Activated CD8-positive, alpha-beta memory T cell treated with anti-CD3 and anti-CD28 coated beads, Interleukin-2, amount 50 U/mL, for 1 hour (primary cell): ENCODE results near the gene TOMT.

Experiments
- DNase-seq: peaks from one replicate; pipeline ENCODE4 v3.0.0-alpha.2; 2020; ENCODE audit errors: extremely low read depth

The TOMT gene

DNA sequence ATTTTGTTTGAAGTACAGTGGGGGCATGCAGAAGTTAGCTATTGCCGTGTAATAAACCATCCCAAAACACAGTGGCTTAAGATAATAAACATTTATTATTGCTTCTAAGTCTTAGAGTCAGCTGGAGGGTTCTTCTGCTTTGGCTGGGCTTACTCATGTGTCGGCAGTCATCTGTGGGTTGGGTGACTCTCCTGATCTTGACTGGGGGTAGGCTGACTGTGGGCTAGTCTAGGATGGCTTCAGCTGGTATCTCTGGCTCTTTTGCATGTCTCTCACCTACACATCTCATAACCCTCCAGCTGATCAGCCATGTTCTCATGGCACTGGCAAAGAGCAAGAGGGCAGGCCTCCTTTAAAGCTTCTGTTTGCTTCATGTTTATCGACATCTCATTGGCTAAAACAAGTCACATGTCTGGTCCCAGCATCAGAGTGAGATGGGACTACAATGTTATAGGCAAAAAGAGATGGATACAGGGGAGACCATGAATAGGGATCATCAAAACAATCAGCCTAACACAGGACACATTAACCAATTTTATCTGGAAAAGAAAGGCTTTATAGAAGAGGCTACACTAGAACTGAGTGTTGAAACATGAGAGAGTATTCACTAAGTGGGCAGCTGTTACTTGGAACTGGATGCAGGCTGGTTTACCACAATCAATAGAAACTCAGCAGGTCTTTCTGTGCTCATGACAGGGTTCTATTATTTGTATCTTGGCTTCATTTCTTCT is 19.9 kb upstream of the TOMT start:
- DNase-seq: no peak

DNA sequence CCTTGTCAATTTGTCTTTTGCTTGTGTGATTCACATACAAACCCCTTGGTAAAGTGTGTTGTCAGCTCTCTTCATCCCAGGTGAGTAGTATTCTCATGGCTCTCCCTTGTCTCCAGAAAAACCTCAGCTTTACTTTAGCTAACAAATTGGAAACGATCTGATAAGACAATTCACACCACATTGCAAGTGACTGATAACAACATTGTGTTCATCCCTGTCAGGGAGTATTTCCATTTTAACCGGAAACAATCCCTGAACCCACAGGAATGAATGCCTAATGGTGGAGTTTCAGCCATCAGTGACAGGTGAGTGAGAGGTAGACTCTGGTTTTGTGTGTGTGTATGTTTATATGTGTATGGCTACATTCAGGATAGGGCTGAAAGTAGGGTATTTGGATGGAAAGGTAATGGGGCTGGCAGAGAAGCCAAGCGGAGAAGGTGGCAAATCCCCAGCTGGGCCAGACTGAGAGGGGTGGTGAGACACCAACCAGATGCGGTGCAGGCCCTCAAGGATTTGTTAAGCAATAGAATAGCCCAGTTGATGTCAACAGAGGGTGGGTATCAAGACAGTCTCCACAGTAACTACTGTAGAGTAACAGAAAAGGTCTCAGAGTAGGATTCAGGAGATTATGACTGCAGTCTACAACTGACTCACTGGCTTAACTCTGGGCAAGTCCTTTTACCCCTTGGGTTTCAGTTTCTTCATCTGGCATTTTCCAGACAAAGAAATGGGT is 17.5 kb upstream of the TOMT start:
- no peak for DNase-seq

DNA sequence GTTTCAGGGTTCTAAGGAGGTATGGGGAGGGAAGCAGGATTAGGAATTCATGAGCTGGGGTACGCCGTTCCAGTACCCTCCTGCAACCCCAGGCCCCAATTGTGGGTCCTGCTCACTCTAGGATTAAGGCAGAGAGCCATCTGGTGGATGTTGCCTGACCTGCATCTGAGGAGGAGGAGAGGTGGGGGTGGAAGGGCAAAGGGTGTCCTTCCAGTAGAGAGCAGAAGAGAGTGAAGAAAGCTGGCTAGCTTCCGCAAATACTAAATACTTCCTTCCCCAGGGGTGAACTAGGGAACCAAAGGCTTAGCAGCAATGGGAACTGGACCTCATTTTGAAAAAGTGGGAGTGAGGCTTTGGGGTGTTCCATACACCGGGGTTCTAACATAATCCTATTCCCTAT is 14.4 kb upstream of the TOMT start:
- DNase-seq: peak; percentile 48

DNA sequence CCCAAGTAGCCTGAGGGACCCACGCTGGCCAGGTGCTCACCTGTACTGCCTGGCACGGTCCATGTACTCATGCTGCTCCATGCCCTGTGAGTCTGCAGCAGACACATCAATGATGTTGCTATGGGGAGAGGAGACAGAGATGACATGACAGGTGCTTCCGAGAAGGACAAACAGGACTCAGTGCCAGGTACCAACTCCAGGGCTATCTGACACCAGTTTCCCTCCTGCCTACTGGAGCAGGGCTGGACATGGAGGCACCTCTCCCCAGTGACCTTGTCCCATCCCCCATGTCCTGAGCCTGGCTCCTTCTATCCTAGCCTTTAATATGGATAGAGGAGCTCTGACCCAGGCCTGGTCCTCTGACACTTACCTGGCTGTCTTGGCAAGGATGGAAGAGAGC is 7.0 kb upstream of the TOMT start:
- no peak for DNase-seq

DNA sequence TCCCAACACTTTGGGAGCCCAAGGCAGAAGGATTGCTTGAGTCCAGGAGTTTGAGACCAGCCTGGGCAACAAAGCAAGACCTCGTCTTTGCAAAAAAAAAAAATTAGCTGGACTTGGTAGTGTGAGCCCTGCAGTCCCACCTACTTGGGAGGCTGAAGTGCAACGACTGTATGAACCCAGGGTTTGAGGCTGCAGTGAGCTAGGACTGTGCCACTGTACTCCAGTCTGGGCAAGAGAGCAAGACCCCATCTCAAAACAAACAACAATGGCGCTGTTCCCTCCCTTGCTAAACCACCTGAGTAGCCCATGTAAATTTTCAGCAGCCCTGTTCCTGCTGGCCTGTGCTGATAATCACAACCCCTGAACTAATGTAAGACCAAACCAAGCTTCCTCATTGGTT is 5.7 kb upstream of the TOMT start:
- no peak for DNase-seq

DNA sequence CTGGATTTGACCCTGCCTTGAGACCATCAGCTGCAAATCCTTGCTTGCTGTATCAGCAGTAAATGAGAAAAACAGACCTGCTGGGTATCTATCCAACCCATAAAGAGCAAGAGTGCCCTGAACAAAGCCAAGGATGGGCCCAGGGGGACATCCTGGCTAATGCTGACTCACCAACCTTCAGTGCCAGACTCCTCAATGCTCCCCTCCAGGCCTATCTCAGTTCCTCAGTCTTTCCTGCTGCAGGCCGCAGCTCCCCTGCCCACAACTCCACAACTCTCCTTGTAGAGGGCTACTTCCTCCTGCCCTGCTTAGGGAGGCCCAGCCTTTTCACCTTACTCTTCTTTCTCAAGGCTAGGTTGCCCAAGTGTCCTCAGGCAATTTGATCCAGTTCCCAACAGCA is 5.3 kb upstream of the TOMT start:
- DNase-seq: no peak

DNA sequence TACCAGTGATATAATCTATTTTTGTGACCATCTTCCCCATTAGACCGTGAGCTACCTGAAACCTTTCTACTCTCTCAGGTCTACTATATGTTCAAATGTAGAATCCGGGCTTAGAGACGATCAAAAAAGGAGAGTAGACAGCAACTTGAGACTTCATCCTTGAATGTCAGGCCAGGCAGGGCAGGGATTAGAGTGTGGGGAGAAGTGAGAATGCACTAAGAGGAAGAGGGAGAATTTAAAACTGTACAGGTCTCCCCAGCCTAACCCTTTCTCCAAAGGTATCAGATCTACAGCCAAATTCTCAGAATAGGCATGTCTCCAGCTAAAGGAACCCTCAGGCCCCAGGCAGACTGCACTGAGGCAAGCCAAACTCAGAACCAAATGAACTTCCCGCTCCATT is 3.6 kb upstream of the TOMT start:
- DNase-seq: no peak

DNA sequence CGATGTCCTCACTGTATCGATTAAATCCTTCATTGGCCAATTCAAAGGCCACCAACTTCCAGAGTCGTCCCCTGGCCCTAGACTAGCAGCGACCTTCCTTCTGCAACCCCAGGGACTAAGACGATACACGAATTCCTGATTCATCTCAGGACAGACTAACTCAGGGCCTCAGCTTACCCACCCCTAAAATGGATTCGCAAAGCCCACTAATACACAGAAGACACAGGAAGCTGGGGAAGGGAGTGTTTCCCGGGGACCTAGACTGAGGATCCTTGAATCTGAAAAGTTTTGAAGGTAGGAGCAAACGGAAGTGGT is 3.1 kb upstream of the TOMT start:
- no peak for DNase-seq

DNA sequence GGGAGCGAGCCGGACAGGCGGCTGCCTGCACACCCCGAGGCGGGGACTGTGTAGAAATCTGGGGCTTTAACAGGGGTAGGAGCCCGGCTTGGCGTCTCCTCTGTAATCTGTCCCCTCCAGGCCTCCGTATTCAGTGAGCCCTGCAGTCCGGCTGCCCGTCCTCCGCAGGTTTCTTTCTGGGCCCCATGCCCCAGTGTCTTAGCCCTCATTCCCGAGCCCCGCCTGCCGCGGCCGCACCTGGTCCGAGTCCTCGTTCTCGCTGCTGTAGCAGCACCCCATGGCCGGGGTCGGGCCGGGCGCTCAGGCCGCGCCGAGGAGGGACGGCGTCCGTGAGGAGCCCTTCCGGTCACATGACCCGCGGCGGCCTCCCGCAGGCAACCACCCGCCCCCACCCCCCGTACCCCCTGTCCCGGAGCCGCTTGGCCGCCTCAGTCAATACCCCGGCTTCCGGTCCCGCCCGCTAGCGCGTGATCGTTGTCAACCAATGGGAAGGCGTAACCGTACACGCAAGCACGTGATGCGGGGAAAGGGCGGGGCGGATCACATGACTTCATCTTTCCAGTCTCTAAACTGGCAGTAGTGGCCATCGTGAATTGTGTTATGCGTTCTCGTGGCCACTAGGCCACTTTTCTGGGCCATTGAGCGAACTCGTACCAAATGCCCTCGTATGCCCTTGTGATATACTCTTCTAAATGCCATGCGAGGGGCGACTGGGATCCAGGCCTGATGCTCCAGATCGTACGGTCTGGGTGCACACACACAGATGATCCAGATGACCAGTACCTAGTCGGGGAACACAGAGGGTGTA is 2.6 kb upstream of the TOMT start, which contains the start of gene LAMTOR1:
Gene LAMTOR1 (minus strand): TSS at position 352 of the 808 bp plus-strand sequence. CDS start 73 bp downstream, at position 279.
- peak; percentile 97 for DNase-seq

DNA sequence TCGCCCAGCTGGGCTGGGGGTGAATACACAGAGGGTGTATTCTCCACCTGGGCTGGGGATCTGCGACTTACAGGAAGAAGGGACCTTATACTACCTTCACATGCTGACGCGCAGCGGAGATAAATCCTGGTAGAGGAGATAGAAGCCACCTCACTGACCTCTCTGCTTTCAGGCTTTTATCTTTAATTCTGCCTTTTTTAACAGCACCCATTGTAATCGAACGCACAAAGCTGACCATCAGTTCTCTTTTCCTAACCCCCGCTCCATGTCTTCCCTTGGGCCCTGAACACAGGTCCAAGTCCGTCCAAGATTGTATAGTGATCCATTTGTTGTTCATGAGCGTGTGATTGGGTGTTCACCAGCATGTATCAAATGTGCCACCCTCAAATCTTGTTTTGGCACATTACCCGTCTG is 2.0 kb upstream of the TOMT start:
- no peak for DNase-seq

DNA sequence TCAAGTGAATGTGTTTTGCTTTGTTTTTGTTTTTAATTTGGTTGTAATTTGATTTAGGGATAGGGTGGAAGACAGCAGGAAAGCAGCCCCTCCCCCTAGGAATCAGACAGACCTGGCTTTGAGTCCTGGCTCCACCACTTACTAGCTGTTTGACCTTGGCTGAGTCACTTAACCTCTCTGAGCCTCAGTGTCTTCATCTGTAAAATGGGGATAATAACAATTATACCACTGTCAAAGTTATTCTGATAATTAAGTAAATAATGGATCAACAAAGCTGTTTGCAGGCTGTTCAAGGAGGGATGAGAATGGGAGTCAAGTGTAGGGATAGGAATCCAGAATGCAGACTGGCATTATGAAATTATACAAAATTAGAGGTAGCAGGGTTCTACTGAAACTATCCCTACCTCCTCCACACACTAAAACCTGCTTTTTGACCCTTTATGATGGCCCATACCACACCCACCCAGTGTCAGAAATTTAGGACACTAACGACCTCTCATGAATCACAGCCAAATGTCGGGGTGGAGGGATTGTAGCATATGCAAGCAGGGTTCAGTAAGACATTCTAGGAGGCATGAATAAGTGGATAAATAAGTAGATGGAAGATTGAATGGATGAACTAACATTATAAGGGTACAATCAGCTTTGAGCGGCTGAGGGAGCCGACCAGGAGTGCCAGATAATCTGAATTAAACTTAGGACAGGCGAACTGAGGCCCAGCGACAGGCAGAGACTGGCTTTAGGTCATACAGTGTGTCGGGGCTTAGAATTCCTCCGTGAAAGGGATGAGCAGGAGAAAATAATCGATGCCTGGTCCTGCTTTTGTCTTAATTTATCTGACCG is 5.8 kb downstream of the TOMT start:
- no peak for DNase-seq

DNA sequence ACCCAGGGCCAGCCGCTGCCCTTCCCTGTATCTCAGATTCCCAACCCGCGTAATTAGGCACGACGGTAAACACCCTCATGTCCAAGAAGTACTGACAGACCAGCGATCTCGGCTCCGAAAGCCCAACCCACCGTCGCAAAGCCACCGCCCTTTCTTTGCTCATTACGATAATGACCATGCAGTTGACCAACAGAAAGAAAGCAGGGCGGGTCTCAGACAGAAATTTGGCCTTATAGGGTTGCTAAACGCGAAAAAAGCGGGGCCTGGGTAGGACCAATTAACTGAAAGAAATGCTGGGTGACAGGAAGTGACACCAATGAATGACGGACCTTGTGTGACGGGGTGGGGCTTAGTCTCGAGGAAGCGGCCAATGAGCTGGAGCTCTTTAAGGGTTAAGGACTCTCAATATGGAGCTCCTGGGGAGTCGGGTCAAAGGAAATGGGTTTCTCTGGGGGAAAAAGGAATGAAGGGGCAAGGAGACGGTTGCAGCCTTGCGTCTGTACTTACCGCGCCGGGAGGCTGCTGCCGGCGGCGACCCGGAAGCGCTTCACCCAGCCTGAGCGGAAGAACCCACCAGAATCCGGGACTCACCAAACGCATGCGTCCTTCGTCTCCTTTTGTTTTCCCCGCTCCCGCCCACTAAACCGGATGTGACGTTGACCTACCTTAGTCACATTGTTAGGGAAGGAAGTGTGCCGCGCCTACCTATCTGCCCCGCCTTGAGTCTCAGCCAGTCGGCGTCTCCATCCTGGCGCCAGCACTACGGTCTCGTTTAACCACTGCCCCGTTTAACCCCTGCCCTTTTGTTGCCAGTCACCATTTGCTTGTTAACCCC is 6.6 kb downstream of the TOMT start, which contains the start of gene ANAPC15:
Gene ANAPC15 (minus strand): TSS at position 553 of the 835 bp plus-strand sequence. CDS start 1,419 bp downstream, outside the sequence.
- DNase-seq: peak; percentile 99

DNA sequence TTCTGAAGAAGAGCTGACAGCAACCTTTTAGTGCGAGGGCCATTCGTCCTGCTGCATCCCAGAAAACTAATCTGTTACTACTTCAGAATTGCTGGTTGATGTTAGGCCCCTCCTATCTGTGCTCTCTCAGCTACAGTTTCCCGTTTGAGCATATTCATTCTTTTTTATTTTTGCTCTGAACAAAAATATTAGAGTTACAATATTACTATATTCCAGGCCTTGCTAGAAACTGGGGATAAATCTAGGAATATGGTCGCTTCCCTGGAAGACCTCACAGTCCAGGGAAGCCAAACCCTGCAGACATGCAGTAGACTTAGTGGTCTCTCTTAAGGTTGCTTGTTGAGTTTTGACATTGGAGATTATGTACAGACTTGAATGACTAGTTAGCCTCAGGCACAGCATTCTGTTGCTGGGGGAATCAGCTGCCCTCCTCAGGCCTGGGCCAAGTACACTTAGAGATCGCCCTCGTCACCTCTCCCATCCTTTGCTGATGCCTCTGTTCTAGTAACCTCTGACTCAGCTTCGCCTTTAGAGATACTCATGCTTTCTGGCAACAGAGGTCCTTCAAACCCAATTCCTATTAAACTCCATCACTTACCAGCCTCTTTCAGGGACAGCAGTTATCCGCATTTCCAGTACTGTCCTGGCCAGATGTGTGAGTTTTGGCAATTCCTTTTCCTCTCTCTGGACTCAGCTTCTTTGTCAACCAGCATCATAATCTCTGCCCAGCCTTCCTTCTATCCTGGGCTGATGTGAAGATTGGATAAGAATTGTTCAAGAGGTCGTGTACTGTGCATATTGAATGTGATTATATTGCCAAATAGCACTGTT is 7.5 kb downstream of the TOMT start:
- no peak for DNase-seq

DNA sequence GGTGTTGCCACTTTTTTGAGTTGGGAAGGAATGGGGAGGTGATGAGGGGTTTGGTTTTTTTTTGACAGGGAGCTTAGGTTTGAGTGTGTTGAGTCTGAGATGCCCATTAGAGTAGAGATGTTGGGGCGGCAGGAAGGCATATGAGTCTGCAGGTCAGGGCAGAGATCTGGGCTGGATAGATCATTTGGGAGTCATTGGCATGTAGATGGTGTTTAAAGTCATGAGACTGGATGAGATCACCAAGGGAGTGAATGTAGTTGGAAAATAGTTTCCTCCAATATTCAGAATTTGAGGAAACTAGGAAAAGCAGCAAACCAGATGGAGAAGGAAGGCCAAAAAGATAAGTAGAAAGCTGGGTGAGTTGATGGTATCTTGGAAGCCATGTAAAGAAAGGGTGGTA is 8.8 kb downstream of the TOMT start:
- no peak for DNase-seq

DNA sequence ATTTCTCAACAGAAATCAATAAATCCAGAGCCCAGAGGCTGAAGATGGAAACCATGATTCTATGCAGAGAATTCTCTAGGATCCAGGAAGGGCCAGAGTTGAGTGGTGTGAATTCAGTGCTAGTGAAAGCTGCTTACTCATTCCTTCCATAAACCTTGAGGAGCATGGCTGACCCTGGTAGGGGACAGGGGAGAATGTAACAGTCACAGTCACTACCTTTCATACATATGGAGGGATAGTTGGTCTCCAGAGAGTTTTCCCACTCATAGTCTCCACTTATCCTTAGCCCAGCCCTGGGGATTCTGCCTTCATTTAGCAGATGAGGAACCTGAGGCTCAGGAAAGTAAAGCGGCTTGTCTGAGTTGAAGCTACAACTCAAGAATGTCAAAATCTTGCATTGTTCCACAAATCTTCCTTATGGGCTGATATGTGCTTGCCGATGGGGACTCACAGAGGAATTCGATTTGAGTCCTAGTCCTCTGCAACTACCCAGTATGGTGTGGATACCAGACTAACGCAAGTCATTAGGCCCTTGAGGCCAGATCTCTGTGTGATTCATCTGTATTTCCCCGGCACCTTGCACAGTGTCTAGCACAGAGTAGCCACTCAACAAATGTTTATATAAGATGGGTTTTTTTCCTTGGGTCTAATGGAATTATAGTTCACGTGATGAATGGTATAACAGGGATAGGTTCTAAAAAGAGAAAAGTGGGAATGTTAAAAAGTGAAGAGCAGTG is 10.5 kb downstream of the TOMT start:
- no peak for DNase-seq

DNA sequence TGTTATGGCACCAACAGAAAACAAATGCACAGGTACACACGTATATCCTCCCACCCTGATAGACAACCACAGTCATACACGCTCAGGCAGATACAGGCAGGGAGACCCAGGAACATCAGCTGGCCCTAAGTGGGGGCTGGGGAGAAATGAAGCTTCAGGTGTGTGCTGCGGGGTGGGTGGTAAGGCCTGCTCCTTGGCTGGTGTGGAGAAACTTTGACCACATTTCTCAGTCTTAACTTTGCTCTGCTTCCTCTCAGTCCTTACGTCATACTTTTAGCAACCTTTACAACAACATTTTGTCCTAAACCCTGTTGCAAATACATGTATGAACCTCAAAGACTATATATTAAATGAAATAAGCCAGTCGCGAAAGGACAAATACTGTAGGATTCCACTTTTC is 13.5 kb downstream of the TOMT start:
- DNase-seq: no peak

DNA sequence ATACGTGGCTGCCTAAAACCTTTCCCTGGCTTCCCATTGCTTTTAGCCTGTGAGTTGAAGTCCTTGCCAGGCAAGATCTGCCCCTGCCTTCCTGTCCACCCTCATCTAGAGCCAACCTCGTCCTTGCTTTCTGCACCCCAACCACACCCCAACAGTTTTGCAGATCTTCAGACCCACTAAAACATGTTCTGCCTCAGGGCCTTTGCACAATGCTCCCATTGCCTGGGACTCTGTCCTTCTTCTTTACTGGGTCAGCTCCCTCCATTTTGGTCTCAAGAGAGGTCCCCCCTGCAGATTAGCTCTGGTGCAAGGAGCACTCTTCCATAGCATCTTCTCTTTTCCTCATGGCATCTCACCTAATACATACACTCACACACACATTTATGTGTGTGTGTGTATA is 15.2 kb downstream of the TOMT start:
- no peak for DNase-seq

DNA sequence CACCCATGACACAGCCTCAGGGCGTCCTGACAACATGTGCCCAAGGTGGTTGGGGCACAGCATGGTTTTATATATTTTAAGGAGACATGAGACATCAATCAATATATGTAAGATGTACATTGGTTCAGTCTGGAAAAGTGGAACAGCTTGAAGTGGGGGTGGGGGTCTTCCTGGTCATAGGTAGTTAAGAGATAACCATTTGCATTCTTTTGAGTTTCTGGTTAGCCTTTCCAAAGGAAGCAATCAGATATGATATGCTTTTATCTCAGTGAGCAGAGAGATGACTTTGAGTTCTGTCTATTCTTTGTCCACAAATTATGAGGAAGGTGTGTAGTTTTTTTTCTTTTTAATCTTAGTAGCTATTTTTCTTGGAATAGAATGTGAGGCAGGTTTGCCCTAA is 16.9 kb downstream of the TOMT start:
- no peak for DNase-seq

DNA sequence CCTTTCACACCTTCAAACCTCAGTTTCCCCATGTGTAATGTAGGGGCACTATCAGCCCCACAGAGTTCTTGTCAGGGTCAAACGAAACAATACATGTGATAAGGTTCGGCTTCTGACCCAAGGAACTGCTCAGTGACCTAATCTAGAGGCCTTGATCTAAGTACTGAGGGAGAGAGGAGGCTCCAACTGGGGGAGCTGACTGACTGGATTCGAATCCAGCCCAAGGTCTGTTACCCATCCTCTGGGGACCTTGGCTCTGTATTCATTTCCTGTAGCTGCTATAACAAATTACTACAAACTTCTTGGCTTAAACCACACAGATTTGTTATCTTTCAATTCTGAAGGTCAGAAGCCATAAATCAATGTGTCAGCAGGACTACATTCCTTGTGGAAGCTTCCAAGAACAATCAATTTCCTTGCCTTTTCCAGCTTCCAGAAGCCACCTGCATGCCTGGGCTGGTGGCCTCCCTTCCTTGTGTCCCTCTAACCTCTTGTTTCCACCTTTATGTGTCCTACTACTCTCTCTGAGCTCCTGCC is 17.5 kb downstream of the TOMT start:
- DNase-seq: no peak
